AG20443 (cell line): ENCODE measurements around the gene ERC2.
A peak's percentile ranks its signal among the peaks of the same experiment; 100 is the strongest.

Source experiments
- DNase-seq: peaks from one replicate; pipeline ENCODE4 v3.0.0; 2012; ENCODE audit warnings: low spot score, mixed read lengths

The ERC2 gene

GRCh38 chr3:56253941-56254665 is 214.2 kb downstream of the ERC2 start:
- DNase-seq = no peak

- peak; percentile 73 for DNase-seq
These were observed 216.8 kb downstream of the ERC2 start for GRCh38 chr3:56251343-56251945.

GRCh38 chr3:56248021-56248420 is 220.2 kb downstream of the ERC2 start:
- DNase-seq = no peak

GRCh38 chr3:56238299-56238698 is 230.0 kb downstream of the ERC2 start:
- DNase-seq = no peak

GRCh38 chr3:56233742-56234141 is 234.5 kb downstream of the ERC2 start:
- DNase-seq = no peak

- DNase-seq = no peak
These were observed 239.0 kb downstream of the ERC2 start for GRCh38 chr3:56229311-56229710.

- DNase-seq = no peak
These were observed 245.4 kb downstream of the ERC2 start for GRCh38 chr3:56222866-56223265.

- no peak for DNase-seq
These were observed 248.1 kb downstream of the ERC2 start for GRCh38 chr3:56219894-56220805.

GRCh38 chr3:56209982-56210751 is 258.1 kb downstream of the ERC2 start:
- DNase-seq = no peak

- DNase-seq = no peak
These were observed 260.3 kb downstream of the ERC2 start for GRCh38 chr3:56207922-56208321.

- no peak for DNase-seq
These were observed 262.9 kb downstream of the ERC2 start for GRCh38 chr3:56205406-56205805.

- DNase-seq = no peak
These were observed 265.3 kb downstream of the ERC2 start for GRCh38 chr3:56202997-56203396.

GRCh38 chr3:56201407-56201806 is 266.9 kb downstream of the ERC2 start:
- DNase-seq = no peak

GRCh38 chr3:56200251-56200650 is 268.0 kb downstream of the ERC2 start:
- DNase-seq = no peak

GRCh38 chr3:56197991-56198390 is 270.3 kb downstream of the ERC2 start:
- no peak for DNase-seq

- DNase-seq = no peak
These were observed 270.9 kb downstream of the ERC2 start for GRCh38 chr3:56197259-56197965.

GRCh38 chr3:56196700-56197099 is 271.6 kb downstream of the ERC2 start:
- no peak for DNase-seq

GRCh38 chr3:56193519-56193918 is 274.7 kb downstream of the ERC2 start:
- no peak for DNase-seq

- DNase-seq = no peak
These were observed 276.3 kb downstream of the ERC2 start for GRCh38 chr3:56192001-56192400.

- DNase-seq = no peak
These were observed 277.4 kb downstream of the ERC2 start for GRCh38 chr3:56190771-56191305.

- DNase-seq = no peak
These were observed 278.1 kb downstream of the ERC2 start for GRCh38 chr3:56190130-56190529.
